HG02623 (cell line): ENCODE measurements around the gene LRRC45.

Experiments used
- ATAC-seq: cut with Tn5 transposase; IDR thresholded peaks from one replicate; pipeline ENCODE4 v1.9.1; 2021; ENCODE audit warnings: moderate library complexity; ENCODE audit not compliant: unreplicated experiment

LRRC45 gene

DNA sequence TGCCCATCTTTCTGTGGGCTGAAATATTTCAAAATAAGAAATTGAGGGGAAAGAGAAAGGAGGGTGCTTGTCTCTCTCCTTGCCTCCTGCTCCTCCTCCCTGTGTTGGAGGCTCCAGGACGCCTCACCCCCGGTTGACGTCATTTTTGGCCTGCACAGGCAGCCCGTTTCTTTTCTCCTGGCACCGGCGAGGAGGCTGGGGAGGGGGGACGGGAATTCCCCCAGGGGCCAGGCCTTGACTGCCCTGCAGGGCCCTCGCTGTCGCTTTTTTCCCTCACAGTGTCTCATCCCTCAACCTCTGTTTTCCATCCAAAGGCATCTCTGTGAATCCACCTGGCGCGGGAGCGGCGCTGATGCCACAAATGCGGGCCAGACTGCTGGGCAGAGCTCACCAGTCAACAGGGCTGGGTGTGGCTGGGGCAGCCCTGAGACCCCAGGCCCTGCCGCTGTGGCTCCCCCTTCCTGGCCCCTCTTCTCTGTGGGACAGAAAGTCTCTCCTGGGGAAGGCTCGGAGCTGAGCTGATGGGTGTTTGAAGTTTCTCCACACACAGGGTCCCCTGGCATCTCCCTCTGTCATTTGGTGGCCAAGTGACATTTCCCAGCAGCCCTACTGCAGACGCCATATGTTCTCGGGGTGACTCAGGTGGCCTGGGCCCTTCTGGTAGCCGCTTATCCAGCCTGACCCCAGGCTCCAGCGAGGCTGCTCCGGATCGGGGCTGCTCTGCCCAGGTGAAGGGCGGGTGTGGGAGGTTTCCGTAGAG, 16.5 kb upstream of the LRRC45 start:
- ATAC-seq, result no peak

GRCh38 chr17:82007228-82007494, 15.9 kb upstream of the LRRC45 start:
- no peak for ATAC-seq

DNA sequence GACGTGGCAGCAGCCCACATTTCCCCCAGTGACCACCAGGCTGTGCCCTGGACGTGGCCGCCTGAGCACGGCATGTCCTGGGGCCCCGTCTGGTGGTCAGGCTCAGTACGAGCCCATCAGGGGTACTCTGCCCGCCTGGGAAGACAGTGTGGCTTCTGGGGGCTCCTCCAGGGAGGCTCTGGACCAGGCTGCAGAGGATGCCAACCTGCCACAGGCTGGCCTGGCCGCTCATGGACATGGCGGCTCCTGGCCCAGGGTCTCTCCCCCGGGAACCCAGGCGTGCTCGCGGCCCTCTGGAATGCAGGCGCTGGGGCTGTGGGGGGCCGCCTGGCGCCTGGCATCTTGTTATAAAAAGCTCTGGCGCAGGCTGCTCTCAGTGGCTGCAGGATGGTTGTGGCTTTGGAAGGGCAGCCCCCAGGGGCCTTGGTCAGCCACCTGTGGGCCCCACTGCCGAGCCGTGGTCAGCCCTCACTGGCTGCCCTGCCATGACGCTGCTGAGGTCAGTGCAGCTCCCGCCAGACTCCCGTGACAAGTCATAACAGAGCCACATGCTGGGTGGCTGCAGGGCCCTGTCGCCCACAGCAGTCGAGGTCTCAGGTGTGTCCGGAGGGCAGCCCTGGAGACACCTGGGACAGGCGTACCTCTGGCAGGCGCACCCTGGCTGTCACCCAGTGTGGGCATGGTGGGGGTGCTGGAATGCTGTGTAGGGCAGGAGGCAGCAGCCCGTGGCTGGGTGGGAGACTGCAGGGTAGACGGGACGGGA, 15.4 kb upstream of the LRRC45 start:
- no peak for ATAC-seq

- ATAC-seq, result no peak
These were observed 14.7 kb upstream of the LRRC45 start for GRCh38 chr17:82008258-82008940.

GRCh38 chr17:82008941-82009405, 14.1 kb upstream of the LRRC45 start:
- ATAC-seq, result no peak

GRCh38 chr17:82009413-82009812, 13.7 kb upstream of the LRRC45 start:
- no peak for ATAC-seq

- ATAC-seq, result no peak
These were observed 12.3 kb upstream of the LRRC45 start for GRCh38 chr17:82010575-82011525.

- no peak for ATAC-seq
These were observed 11.4 kb upstream of the LRRC45 start for GRCh38 chr17:82011617-82012187.

DNA sequence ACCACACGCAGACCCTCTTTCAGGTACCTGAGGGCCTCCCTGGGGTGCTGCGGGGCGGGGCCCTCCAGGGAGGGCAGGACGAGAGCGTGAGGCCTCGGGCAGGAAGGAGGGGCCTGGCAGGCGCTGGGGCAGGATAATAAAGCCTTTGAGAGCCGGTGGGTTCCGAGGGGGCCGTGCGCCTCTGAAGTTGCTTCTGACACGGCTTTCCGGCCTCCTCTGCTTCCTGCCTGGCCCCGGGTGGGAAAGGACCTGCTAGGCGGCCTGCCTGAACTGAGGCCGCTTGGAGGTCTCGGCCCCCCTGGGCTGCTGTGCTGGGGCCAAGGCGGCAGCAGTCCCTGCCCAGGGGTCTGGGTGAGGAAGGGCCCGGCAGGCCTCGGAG, 10.9 kb upstream of the LRRC45 start:
- ATAC-seq, result no peak

DNA sequence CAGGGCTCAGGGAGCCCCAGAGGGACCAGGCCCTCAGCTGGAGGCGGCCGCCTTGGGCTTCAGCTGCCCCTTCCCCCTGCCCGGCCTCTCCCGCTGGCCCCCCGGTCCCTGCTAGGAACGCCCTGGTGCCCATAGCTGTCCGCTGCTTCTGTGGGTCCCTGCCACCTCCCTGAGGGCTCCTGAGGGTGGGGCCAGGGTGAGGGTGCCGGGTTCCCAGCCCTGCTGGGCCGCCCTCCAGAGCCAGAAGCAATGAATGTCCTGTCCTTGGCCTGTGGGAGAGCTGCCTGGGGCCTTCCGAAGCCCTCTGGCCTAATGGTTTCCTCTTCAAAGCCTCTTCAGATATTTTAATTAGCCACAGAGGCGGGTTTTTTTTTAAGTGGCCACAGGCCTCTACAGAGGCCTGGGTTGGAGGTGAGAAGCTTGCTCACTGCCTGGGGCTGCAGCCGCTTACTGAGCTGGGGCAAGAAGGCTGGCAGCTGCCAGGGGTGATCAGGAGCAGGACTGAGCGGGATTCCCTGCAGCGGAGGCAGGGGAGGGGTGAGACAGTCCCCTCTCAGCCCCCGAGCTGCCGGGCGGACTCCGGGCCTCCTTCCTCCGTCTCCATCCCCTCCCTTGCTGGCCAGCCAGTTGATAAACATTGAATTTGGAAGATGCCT, 10.3 kb upstream of the LRRC45 start:
- no peak for ATAC-seq

DNA sequence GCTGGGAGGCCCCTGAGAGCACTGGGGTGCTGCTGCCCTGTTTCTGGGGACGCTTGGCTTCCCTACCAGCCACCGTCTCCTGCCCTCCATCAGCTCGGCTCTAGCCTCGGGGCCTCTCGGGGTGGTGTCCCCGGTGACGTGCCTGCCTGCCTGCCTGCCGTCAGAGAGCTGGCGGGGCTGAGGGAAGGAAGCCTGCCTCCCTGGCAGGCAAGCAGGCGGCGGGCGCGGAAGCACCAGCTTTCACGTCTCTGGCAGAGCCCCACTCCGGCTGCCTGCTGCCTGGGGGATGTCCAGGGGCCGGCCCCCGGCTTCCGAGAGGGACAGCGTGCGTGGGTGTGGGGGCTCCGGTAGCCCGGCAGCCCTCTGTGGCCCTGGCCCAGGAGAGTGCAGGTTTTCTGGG, 9.8 kb upstream of the LRRC45 start:
- no peak for ATAC-seq

GRCh38 chr17:82013772-82014321, 9.3 kb upstream of the LRRC45 start:
- ATAC-seq, result no peak

- no peak for ATAC-seq
These were observed 8.7 kb upstream of the LRRC45 start for GRCh38 chr17:82014432-82014831.

DNA sequence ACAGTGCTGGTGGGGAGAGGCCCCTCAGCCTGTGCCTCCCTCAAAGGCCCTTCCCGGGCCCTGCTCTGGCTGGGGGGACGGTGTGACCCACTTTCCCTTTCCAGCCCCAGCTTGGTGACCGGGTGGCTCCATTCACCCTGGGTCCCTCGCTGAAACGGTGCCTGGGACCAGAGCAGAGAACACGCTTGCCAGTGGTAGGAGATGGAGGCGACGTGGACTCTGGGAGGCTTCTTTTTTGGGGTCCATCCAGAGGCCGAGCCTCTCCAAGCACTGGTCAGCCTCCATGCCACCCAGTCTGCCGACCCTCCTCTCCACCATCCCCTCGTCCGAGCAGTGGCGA, 8.2 kb upstream of the LRRC45 start:
- ATAC-seq, result no peak

- no peak for ATAC-seq
These were observed 7.7 kb upstream of the LRRC45 start for GRCh38 chr17:82015311-82015971.

- no peak for ATAC-seq
These were observed 6.8 kb upstream of the LRRC45 start for GRCh38 chr17:82016061-82016874.

DNA sequence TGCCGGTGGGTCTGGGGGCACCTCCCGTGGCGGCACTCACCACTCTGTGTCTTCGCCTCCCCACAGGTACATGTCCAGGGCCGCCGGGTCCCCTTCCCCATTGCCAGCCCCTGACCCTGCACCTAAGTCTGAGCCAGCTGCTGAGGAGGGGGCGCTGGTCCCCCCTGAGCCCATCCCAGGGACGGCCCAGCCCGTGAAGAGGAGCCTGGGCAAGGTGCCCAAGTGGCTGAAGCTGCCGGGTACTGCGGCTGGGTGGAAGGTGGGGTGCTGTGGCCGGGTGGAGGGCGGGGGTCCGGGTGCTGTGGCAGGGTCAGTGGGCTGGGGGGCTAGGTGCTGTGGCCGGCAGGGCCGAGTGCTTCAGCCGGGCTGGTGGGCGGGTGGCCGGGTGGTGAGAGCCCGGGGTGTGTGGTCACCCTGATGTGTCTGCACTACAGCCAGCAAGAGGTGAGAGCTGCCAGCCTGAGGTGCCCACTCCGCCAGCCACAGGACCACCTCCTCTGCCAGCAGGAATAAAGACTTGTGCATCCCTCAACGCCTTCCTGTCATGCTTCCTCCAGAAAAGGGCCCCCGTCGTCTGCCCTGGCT, 6.1 kb upstream of the LRRC45 start:
- ATAC-seq, result no peak

DNA sequence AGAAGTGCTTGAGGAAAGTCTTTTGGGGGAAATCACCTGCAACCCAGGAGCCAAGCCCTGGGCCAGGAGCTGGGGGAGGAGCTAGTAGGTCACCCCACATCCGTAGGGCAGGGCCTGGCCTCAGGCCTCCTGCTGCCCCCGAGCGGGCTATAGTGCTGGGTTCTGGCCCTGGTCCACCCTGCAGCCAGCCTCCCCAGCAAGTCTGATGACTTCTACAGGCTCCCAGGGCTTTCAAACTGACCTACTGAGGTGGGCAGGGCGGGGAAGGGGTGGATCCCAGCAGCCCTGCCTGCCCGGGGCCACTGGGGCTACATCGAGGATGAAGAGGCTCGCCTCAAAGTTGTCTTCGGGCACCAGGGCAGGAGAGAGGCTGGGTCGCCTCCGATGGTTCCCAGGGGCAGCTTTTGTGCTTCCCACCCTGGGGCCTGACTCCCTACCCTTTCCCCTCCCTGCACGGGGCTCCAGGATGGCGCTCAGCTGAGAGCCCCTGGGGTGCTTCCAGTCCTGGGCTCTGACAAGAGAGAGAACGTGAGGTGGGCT, 5.4 kb upstream of the LRRC45 start:
- ATAC-seq, result no peak
